SU-DHL-6 (cell line): ENCODE measurements around the gene ACTL8.
"Not testable (repeated sequence)": the region's sequence is repeated elsewhere in the genome, so short reads cannot be mapped to it uniquely, and the experiment has no call there.

Experiments used
- H2AFZ ChIP-seq: fragments of 200-600 bp; sonication (generic); 2 replicates; pipeline ENCODE4 v1.6.1; 2014; ENCODE audit warnings: low read depth, mild to moderate bottlenecking, moderate library complexity, mixed read lengths, antibody characterized with exemption, low read length; ENCODE audit not compliant: severe bottlenecking
- H3F3A ChIP-seq: fragments of 200-600 bp; shearing (Covaris generic); 2 replicates; pipeline ENCODE4 v1.6.0; 2016; ENCODE audit warnings: antibody characterized with exemption, mild to moderate bottlenecking; ENCODE audit not compliant: insufficient read depth
- H3K27ac ChIP-seq: fragments of 200-600 bp; sonication (generic); 2 replicates; pipeline ENCODE4 v1.5.1; 2016; ENCODE audit warnings: low read depth, mild to moderate bottlenecking, low read length, moderate library complexity, mixed read lengths
- H3K27me3 ChIP-seq: fragments of 200-600 bp; sonication (generic), shearing (Covaris generic); 2 replicates; pipeline ENCODE4 v1.6.0; 2014; ENCODE audit warnings: mild to moderate bottlenecking, low read length
- H3K36me3 ChIP-seq: fragments of 200-600 bp; sonication (generic); 2 replicates; pipeline ENCODE4 v1.6.1; 2014; ENCODE audit warnings: mild to moderate bottlenecking, low read length, mixed read lengths
- H3K4me2 ChIP-seq: fragments of 300-600, 200-600 bp; shearing (Covaris generic), sonication (generic); 2 replicates; pipeline ENCODE4 v1.6.0; 2014; ENCODE audit warnings: low read length, low read depth, mild to moderate bottlenecking; ENCODE audit not compliant: poor library complexity, severe bottlenecking
- H3K4me3 ChIP-seq: fragments of 200-600 bp; sonication (generic); 2 replicates; pipeline ENCODE4 v1.5.1; 2014; ENCODE audit warnings: antibody characterized with exemption, low read length, mild to moderate bottlenecking, mixed read lengths; ENCODE audit not compliant: insufficient read depth, poor library complexity, severe bottlenecking
- H3K79me2 ChIP-seq: fragments of 200-600 bp; sonication (generic); 2 replicates; pipeline ENCODE4 v1.6.1; 2014; ENCODE audit warnings: mild to moderate bottlenecking, low read length, moderate library complexity; ENCODE audit not compliant: insufficient read depth
- H3K9ac ChIP-seq: fragments of 200-600 bp; sonication (generic); 2 replicates; pipeline ENCODE4 v1.7.0; 2014; ENCODE audit warnings: mild to moderate bottlenecking, low read length
- H3K9me2 ChIP-seq: fragments of 200-600 bp; sonication (generic); replicated peaks from 2 replicates; pipeline ENCODE4 v1.6.1; 2014; ENCODE audit warnings: low read length; ENCODE audit not compliant: insufficient read depth
- H3K9me3 ChIP-seq: fragments of 200-600 bp; sonication (generic); 2 replicates; pipeline ENCODE4 v1.6.1; 2014; ENCODE audit warnings: low read length, mixed read lengths; ENCODE audit not compliant: insufficient read depth
- H4K20me1 ChIP-seq: fragments of 200-600 bp; sonication (generic); 2 replicates; pipeline ENCODE4 v1.6.1; 2014; ENCODE audit warnings: low read depth, mild to moderate bottlenecking, antibody characterized with exemption, low read length, moderate library complexity, mixed read lengths
- CTCF ChIP-seq: fragments of 200-600 bp; sonication (generic); IDR thresholded peaks from one replicate; pipeline ENCODE4 v1.5.1; 2017; ENCODE audit warnings: antibody characterized with exemption, mild to moderate bottlenecking, low read length, moderate library complexity; ENCODE audit not compliant: insufficient read depth, poor library complexity, severe bottlenecking
- EZH2phosphoT487 ChIP-seq: fragments of 200-600 bp; sonication (generic), shearing (Covaris generic); conservative IDR thresholded peaks from 2 replicates; pipeline ENCODE4 v1.6.1; 2018; ENCODE audit warnings: mild to moderate bottlenecking, antibody characterized with exemption, low read length, moderate library complexity, mixed read lengths

The ACTL8 gene

GRCh38 chr1:17745479-17745955, 9.6 kb upstream of the ACTL8 start:
- Histone ChIP-seq H3F3A (no peaks in the 10 kb centered on the region), H3K9me3 (no peaks in the 10 kb centered on the region), H3K27me3 (no peaks in the 10 kb centered on the region), H4K20me1 (no peaks in the 10 kb centered on the region), H3K36me3 (no peaks in the 10 kb centered on the region), H2AFZ (no peak overlapping the region), H3K27ac (no peak overlapping the region), H3K4me3 (no peak overlapping the region), H3K9ac (no peak overlapping the region), H3K4me2 (no peak overlapping the region), H3K9me2 (no peaks in the 10 kb centered on the region), H3K79me2 (no peaks in the 10 kb centered on the region)
- TF ChIP-seq CTCF (no peak), EZH2phosphoT487 (no peak)

GRCh38 chr1:17746281-17746680, 8.9 kb upstream of the ACTL8 start:
- H3K36me3 ChIP-seq, H3K27me3 ChIP-seq, H2AFZ ChIP-seq, H3K4me2 ChIP-seq, H3K9ac ChIP-seq, H3F3A ChIP-seq, H4K20me1 ChIP-seq, H3K9me2 ChIP-seq, H3K27ac ChIP-seq, H3K9me3 ChIP-seq, H3K4me3 ChIP-seq, H3K79me2 ChIP-seq: not testable (repeated sequence)

DNA sequence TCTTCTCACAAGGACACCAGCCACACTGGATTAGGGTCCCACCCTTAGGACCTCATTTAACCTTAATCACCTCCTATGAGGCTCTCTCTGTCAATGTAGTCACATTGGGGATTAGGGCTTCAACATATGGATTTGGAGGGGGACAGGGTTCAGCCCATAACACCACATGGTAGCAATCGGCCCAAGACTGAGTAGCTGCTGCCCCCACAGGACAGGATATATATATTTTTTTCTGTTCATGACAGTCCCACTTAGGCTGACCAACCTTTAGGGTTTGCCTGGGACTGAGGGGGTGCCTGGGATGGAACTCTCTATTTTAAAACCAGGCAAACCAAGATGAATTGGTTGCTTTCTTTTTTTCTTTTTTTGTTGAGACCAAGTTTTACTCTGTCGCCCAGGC, 8.2 kb upstream of the ACTL8 start:
- Histone ChIP-seq H3K27me3 (no peaks in the 10 kb centered on the region), H3K36me3 (no peaks in the 10 kb centered on the region), H3K4me3 (no peak overlapping the region), H3F3A (no peaks in the 10 kb centered on the region), H4K20me1 (no peaks in the 10 kb centered on the region), H3K9ac (no peak overlapping the region), H3K9me2 (no peaks in the 10 kb centered on the region), H3K79me2 (no peaks in the 10 kb centered on the region), H2AFZ (no peak overlapping the region), H3K27ac (no peak overlapping the region), H3K9me3 (no peaks in the 10 kb centered on the region), H3K4me2 (no peak overlapping the region)
- TF ChIP-seq EZH2phosphoT487, result no peak
- TF ChIP-seq CTCF, result no peak

GRCh38 chr1:17750333-17750732, 4.8 kb upstream of the ACTL8 start:
- TF ChIP-seq EZH2phosphoT487 (no peak), CTCF (no peak)
- Histone ChIP-seq H3K4me2 (no peak overlapping the region), H3K9me3 (peaks cover 9% of the 10 kb centered on the region; the same call in 1 of the 2 replicates), H3K9me2 (no peaks in the 10 kb centered on the region), H3F3A (no peaks in the 10 kb centered on the region), H3K9ac (no peak overlapping the region), H4K20me1 (no peaks in the 10 kb centered on the region), H3K4me3 (no peak overlapping the region), H3K36me3 (no peaks in the 10 kb centered on the region), H3K27ac (no peak overlapping the region), H2AFZ (no peak overlapping the region), H3K79me2 (no peaks in the 10 kb centered on the region), H3K27me3 (no peaks in the 10 kb centered on the region)
